Activated CD8-positive, alpha-beta memory T cell treated with anti-CD3 and anti-CD28 coated beads, Interleukin-2, amount 10 ng/mL, durations not matched to agents 7 days and 5 days (primary cell): ENCODE data around the gene MEFV. TPM values are rescaled to one million over a fixed set of nuclear protein-coding genes. Genes with fewer than 3 reads are reported as not detected.
"Not testable (repeated sequence)": the region's sequence is repeated elsewhere in the genome, so short reads cannot be mapped to it uniquely, and the experiment has no call there.

Experiments used
- ATAC-seq: fragments of 150-1000 bp; cut with Tn5 transposase; one replicate; pipeline ENCODE4 v1.10.0; 2021; ENCODE audit warnings: moderate library complexity
- CTCF ChIA-PET: fragments of 350-600 bp; sonication (Branson Sonifier 250); formaldehyde crosslinking; loops from one replicate; lab custom pipeline; 2021; ENCODE audit warnings: antibody characterized with exemption; lab: Charles Lee
- DNase-seq: peaks from one replicate; pipeline ENCODE4 v3.0.0-alpha.2; 2020
- H3K27ac Mint-ChIP-seq: one replicate; pipeline ENCODE4 v1.8.0; 2021; ENCODE audit warnings: mild to moderate bottlenecking, mixed read lengths
- H3K27me3 Mint-ChIP-seq: one replicate; pipeline ENCODE4 v1.8.0; 2021; ENCODE audit warnings: mixed read lengths
- H3K36me3 Mint-ChIP-seq: one replicate; pipeline ENCODE4 v1.8.0; 2021; ENCODE audit warnings: mild to moderate bottlenecking, mixed read lengths
- H3K4me1 Mint-ChIP-seq: one replicate; pipeline ENCODE4 v1.8.0; 2021; ENCODE audit warnings: mixed read lengths
- H3K4me3 Mint-ChIP-seq: one replicate; pipeline ENCODE4 v1.8.0; 2021; ENCODE audit warnings: mild to moderate bottlenecking, moderate library complexity, mixed read lengths
- H3K9me3 Mint-ChIP-seq: one replicate; pipeline ENCODE4 v1.8.0; 2022; ENCODE audit warnings: low read depth, mixed read lengths
- total RNA-seq, 2 experiments: library from RNA; stranded (reverse); gene quantifications; one replicate each; pipeline ENCODE4 v1.2.3, GENCODE V29; 2021

The MEFV gene
- total RNA-seq, 2 experiments from 2014 or later = 0.07 to 0.09 TPM

DNA sequence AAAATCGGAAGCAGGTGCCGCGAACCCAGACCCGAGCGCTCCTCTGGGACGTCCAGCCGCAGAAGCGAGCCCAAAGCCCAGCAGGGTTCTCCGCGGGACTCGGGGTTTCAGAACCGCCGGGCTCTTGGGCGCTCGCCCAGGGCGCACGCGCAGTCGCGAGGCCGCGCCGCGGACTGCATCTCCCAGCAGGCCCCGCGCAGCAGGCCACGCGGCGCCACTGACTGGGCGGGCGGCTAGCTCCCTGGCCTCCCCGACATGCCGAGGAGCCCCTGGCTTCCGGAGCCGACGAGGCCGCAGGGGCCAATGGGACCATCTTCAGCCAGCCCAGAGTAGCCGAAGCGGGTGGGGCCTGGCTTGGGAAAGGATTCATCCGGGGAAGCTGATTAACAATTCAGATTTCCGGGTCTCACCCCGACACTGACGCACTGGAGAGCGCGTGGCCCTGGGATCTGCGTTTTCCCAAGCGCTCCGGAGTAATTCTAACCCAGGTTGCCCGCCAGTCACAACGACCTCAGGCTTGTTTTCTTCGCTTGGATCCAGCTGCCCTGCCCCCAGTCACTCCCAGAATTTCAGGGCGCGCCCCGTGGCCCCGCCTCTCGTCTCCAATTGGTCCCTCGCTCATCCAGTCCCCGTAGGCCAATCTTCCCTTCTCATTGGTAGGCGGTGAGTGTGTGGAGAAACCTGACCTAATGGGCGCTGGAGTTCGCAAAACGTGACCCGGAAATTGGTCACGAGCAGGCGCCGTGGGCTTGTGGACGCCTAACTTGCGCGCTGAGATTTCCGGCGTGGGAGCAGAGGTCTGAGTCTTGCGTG, 26.5 kb upstream of the MEFV start, which contains the start of gene ZNF263:
TSS of gene ZNF263 (plus strand) at position 762 of the 813 bp plus-strand sequence. CDS start 328 bp downstream, outside the sequence.
- DNase-seq (peak; percentile 96), ATAC-seq (peak; percentile 90)
- peaks cover 46% of the 10 kb centered on the region for H3K36me3 Mint-ChIP-seq
- H3K27ac Mint-ChIP-seq = peak within 1 kb of the TSS; percentile 98
- CTCF ChIA-PET = interaction anchor here (0.7 to 6.7 kb wide), 9 partner anchors 18 to 222 kb away, joined by 3 to 44 read pairs (median 4); partner anchors contain the start of genes CLUAP1, NAA60, TIGD7 and ZNF174
- peak within 1 kb of the TSS; percentile 83 for H3K4me3 Mint-ChIP-seq
- H3K4me1 Mint-ChIP-seq = peaks cover 35% of the 10 kb centered on the region
- peaks cover 10% of the 10 kb centered on the region for H3K9me3 Mint-ChIP-seq
- H3K27me3 Mint-ChIP-seq = peaks cover 10% of the 10 kb centered on the region

GRCh38 chr16:3282103-3282729, 25.8 kb upstream of the MEFV start:
- peaks cover 35% of the 10 kb centered on the region for H3K4me1 Mint-ChIP-seq
- peak overlapping the region; percentile 83 for H3K4me3 Mint-ChIP-seq
- H3K9me3 Mint-ChIP-seq = peaks cover 5% of the 10 kb centered on the region
- H3K27me3 Mint-ChIP-seq = peaks cover 16% of the 10 kb centered on the region
- CTCF ChIA-PET = interaction anchor here (1.0 to 6.7 kb wide), 7 partner anchors 17 to 222 kb away, joined by 3 to 44 read pairs (median 4); partner anchors contain the start of genes CLUAP1, NAA60, TIGD7 and ZNF597
- ATAC-seq (peak; percentile 34), DNase-seq (no peak)
- peak overlapping the region; percentile 98 for H3K27ac Mint-ChIP-seq
- peaks cover 39% of the 10 kb centered on the region for H3K36me3 Mint-ChIP-seq

- CTCF ChIA-PET = interaction anchor here (6.7 kb wide), 1 partner anchor 16 kb away, joined by 44 read pairs; no protein-coding TSS in a partner anchor
- ATAC-seq (no peak), DNase-seq (no peak)
- Mint-ChIP-seq H3K4me3 (peak overlapping the region; percentile 40), H3K36me3 (peaks cover 30% of the 10 kb centered on the region), H3K9me3 (peaks cover 3% of the 10 kb centered on the region), H3K4me1 (peaks cover 35% of the 10 kb centered on the region), H3K27me3 (peaks cover 24% of the 10 kb centered on the region), H3K27ac (no peak overlapping the region)
Observed at GRCh38 chr16:3281222-3281820, 24.9 kb upstream of the MEFV start.

DNA sequence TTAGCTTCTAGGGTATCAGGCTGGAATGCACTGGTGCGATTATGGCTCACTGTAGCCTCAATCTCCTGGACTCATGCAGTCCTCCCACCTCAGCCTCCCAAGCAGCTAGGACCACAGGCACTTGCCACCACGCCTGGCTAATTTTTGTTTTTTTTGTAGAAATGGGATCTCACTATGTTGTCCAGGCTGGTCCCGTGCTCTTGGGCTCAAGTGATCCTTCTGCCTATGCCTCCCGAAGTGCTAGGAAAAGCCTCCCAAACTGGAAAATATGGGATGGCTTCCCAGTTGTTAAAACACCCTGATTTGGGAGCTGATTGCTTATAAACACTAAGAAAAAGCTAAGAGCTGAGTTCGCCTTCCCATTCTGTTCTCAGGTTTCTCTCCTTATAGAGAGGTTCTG, 20.2 kb upstream of the MEFV start:
- DNase-seq (no peak), ATAC-seq (no peak)
- peaks cover 3% of the 10 kb centered on the region for H3K9me3 Mint-ChIP-seq
- H3K27me3 Mint-ChIP-seq = peaks cover 33% of the 10 kb centered on the region
- CTCF ChIA-PET = interaction anchor here (0.6 to 1.5 kb wide), 2 partner anchors 10 to 29 kb away, joined by 4 to 8 read pairs; no protein-coding TSS in a partner anchor
- peaks cover 3% of the 10 kb centered on the region for H3K36me3 Mint-ChIP-seq
- H3K27ac Mint-ChIP-seq = no peak overlapping the region
- H3K4me1 Mint-ChIP-seq = peaks cover 4% of the 10 kb centered on the region
- H3K4me3 Mint-ChIP-seq = no peak overlapping the region

GRCh38 chr16:3274947-3275346, 18.5 kb upstream of the MEFV start:
- DNase-seq = no peak
- H3K27ac Mint-ChIP-seq = no peak overlapping the region

GRCh38 chr16:3274490-3274889, 18.1 kb upstream of the MEFV start:
- Mint-ChIP-seq H3K9me3 (no peaks in the 10 kb centered on the region), H3K4me1 (no peaks in the 10 kb centered on the region), H3K4me3 (no peak overlapping the region), H3K27ac (no peak overlapping the region), H3K36me3 (peaks cover 6% of the 10 kb centered on the region), H3K27me3 (peaks cover 27% of the 10 kb centered on the region)
- DNase-seq (no peak), ATAC-seq (no peak)
- CTCF ChIA-PET = no interaction called here

More at GRCh38 chr16:3274947-3275346, 18.5 kb upstream of the MEFV start:
- Mint-ChIP-seq H3K36me3 (peaks cover 3% of the 10 kb centered on the region), H3K4me3 (no peak overlapping the region), H3K9me3 (no peaks in the 10 kb centered on the region), H3K4me1 (no peaks in the 10 kb centered on the region), H3K27me3 (peaks cover 27% of the 10 kb centered on the region)
- ATAC-seq = no peak
- CTCF ChIA-PET = no interaction called here

DNA sequence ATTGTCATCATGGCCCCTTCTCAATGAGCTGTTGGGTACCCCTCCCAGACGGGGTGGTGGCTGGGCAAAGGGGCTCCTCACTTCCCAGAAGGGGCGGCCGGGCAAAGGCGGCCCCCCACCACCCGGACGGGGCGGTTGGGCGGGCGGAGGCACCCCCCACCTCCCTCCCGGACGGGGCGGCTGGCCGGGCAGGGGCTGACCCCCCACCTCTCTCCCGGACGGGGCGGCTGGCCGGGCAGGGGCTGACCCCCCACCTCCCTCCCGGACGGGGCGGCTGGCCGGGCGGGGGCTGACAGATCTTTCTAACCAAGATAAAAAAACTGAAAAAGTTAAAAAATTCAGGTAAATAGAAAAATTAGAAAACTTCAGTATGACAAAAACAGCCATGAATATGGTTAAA, 14.8 kb upstream of the MEFV start:
- H3K4me1 Mint-ChIP-seq, H3K27me3 Mint-ChIP-seq, H3K27ac Mint-ChIP-seq, CTCF ChIA-PET, H3K9me3 Mint-ChIP-seq, DNase-seq, H3K4me3 Mint-ChIP-seq, ATAC-seq: not testable (repeated sequence)
- peaks cover 29% of the 10 kb centered on the region for H3K36me3 Mint-ChIP-seq

GRCh38 chr16:3270718-3271117, 14.3 kb upstream of the MEFV start:
- CTCF ChIA-PET, H3K27me3 Mint-ChIP-seq, H3K27ac Mint-ChIP-seq, H3K4me3 Mint-ChIP-seq, DNase-seq, ATAC-seq, H3K9me3 Mint-ChIP-seq, H3K4me1 Mint-ChIP-seq: not testable (repeated sequence)
- H3K36me3 Mint-ChIP-seq = peaks cover 30% of the 10 kb centered on the region

- ATAC-seq (no peak), DNase-seq (no peak)
- CTCF ChIA-PET = no interaction called here
- H3K4me3 Mint-ChIP-seq = no peak overlapping the region
- H3K27me3 Mint-ChIP-seq = no peaks in the 10 kb centered on the region
- H3K9me3 Mint-ChIP-seq = peaks cover 4% of the 10 kb centered on the region
- peaks cover 19% of the 10 kb centered on the region for H3K4me1 Mint-ChIP-seq
- peaks cover 41% of the 10 kb centered on the region for H3K36me3 Mint-ChIP-seq
- H3K27ac Mint-ChIP-seq = no peak overlapping the region
Observed at GRCh38 chr16:3268294-3268693, 11.9 kb upstream of the MEFV start.

- no peak for ATAC-seq
- Mint-ChIP-seq H3K36me3 (peaks cover 43% of the 10 kb centered on the region), H3K4me3 (no peak overlapping the region), H3K27ac (no peak overlapping the region), H3K27me3 (no peaks in the 10 kb centered on the region), H3K4me1 (peaks cover 28% of the 10 kb centered on the region), H3K9me3 (peaks cover 4% of the 10 kb centered on the region)
- CTCF ChIA-PET = interaction anchor here (0.6 to 5.6 kb wide), 10 partner anchors 10 to 233 kb away, joined by 3 to 44 read pairs (median 5); partner anchors contain the start of genes CLUAP1, ZNF174, ZNF263 and ZSCAN32
- no peak for DNase-seq
Observed at GRCh38 chr16:3266873-3267537, 10.6 kb upstream of the MEFV start.

DNA sequence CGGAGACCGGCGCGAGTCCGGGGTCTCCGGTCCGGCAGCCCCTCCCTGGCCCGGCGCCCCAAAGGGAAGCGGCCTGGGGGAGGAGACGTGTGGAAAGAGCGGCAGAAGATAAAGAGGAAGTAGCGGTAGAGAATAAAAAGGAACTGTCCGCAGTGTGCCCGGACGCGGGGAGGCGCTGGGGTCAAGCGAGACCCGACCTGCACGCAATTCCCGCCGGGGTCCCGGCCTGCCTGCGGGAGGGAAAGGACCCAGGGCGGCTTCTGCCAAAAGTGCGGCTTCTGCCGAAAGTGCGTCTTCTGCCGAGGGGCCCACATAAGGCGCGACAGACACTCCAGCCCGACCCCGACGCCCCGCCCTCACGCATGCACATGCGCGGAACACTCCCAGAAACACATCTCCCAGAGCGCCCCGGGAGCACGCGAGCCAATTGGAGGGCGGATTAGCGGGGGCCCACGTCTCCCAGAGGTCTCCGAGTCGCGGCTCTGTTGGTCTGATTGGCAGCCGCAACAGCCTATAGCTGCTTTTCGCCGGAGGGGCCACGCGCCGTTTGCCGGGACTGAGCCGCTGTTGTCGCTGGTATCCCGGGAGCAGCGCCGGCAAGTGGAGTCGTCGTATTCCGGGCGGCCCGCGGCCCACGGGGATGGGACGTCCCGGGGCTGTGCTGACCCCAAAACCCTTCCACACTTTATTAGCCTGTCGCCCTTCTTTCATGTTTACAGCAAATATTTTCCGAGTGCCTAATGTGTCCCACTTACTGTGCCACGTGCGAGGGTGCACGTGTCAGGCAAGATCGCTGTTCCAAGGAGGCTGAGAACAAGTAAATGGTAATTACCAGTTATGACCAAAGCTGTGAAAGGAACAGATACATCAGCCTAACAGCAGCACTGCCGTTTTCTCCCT, 8.0 kb upstream of the MEFV start:
- peak; percentile 99 for DNase-seq
- peak; percentile 92 for ATAC-seq
- H3K4me3 Mint-ChIP-seq = peak overlapping the region; percentile 87
- peaks cover 31% of the 10 kb centered on the region for H3K4me1 Mint-ChIP-seq
- peaks cover 3% of the 10 kb centered on the region for H3K9me3 Mint-ChIP-seq
- peaks cover 42% of the 10 kb centered on the region for H3K36me3 Mint-ChIP-seq
- peak overlapping the region; percentile 98 for H3K27ac Mint-ChIP-seq
- CTCF ChIA-PET = interaction anchor here (1.0 to 5.6 kb wide), 5 partner anchors 19 to 257 kb away, joined by 3 to 44 read pairs (median 3); partner anchors contain the start of genes ZNF174, ZNF263 and ZSCAN32
- H3K27me3 Mint-ChIP-seq = no peaks in the 10 kb centered on the region

- H3K4me1 Mint-ChIP-seq = peaks cover 31% of the 10 kb centered on the region
- ATAC-seq (no peak), DNase-seq (no peak)
- H3K9me3 Mint-ChIP-seq = no peaks in the 10 kb centered on the region
- H3K27ac Mint-ChIP-seq = peak overlapping the region; percentile 79
- peak overlapping the region; percentile 87 for H3K4me3 Mint-ChIP-seq
- peaks cover 3% of the 10 kb centered on the region for H3K27me3 Mint-ChIP-seq
- H3K36me3 Mint-ChIP-seq = peaks cover 28% of the 10 kb centered on the region
- CTCF ChIA-PET = interaction anchor here (0.6 to 5.6 kb wide), 2 partner anchors 21 to 148 kb away, joined by 3 to 44 read pairs; partner anchors contain the start of gene ZNF263
Observed at GRCh38 chr16:3262517-3262916, 6.1 kb upstream of the MEFV start.
